Activated naive CD8-positive, alpha-beta T cell treated with anti-CD3 and anti-CD28 coated beads, Interleukin-2, amount 50 U/mL, for 16 hours (primary cell): Measurements from ENCODE around the gene MNS1.
"Not testable (repeated sequence)": the region's sequence is repeated elsewhere in the genome, so short reads cannot be mapped to it uniquely, and the experiment has no call there.

Experiments used
- DNase-seq: peaks from one replicate; pipeline ENCODE4 v3.0.0-alpha.2; 2020; ENCODE audit warnings: low read depth, low spot score

The MNS1 gene

GRCh38 chr15:56454836-56455235, 10.1 kb downstream of the MNS1 start:
- no peak for DNase-seq

GRCh38 chr15:56445746-56446145, 19.2 kb downstream of the MNS1 start:
- DNase-seq = no peak

DNA sequence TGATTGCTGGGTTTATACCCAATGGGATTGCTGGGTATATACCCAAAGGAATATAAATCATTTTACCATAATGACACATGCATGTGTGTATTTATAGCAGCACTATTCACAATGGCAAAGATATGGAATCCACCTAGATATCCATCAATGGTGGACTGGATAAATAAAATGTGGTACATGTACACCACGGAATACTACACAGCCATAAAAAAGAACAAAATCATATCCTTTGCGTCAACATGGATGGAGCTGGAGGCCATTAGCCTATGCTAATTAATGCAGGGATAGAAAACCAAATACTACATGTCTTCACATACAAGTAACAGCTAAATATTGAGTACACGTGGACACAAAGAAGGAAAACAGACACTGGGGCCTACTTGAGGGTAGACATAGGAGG, 22.6 kb downstream of the MNS1 start:
- no peak for DNase-seq

DNA sequence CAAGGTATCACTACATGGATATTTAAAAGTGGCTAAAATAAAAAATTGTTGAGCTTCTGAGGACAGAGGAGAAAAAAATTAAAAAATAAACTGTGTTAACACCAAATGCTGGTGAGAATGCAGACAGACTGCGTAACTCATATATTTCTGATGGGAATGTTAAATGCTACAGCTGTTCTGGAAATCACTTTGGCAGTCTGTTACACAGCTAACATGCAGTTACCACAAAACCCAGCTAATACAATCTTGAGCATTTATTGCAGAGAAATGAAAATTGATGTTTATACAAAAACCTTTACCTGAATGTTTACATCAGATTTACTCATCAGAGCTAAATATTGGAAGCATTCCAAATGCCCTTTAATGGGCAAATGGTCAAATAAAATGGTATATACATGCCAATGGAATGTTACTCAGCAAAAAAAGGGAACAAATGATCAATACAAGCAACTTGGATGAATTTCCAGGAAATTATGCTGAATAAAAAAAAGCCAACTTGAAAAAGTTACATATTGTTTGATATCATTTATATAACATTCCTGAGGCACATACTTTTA, 24.6 kb downstream of the MNS1 start:
- no peak for DNase-seq

- DNase-seq = no peak
These were observed 32.6 kb downstream of the MNS1 start for GRCh38 chr15:56432304-56432703.

GRCh38 chr15:56428821-56429458, 36.0 kb downstream of the MNS1 start:
- DNase-seq = no peak

GRCh38 chr15:56425976-56426375, 39.0 kb downstream of the MNS1 start:
- no peak for DNase-seq

DNA sequence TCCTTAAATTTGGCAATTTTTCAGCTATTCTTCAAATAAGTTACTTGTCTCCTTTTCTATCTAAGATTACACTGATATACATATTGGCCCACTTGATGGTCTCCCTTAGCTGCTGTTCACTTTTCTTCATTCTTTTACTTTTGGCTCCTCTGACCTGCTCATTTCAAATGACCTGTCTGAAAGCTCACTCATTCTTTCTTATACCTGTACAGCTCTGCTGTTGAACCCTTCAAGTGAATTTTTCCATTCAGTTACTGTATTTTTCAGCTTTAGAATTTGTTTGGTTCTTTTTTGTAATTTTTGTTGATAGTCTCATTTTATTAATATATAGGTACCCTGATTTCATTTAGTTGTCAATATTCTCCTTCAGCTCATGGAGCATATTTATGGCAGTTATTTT, 39.7 kb downstream of the MNS1 start:
- DNase-seq = no peak

GRCh38 chr15:56413114-56413733, 51.7 kb downstream of the MNS1 start:
- DNase-seq = not testable (repeated sequence)

- DNase-seq = no peak
These were observed 53.7 kb downstream of the MNS1 start for GRCh38 chr15:56411122-56411749.

DNA sequence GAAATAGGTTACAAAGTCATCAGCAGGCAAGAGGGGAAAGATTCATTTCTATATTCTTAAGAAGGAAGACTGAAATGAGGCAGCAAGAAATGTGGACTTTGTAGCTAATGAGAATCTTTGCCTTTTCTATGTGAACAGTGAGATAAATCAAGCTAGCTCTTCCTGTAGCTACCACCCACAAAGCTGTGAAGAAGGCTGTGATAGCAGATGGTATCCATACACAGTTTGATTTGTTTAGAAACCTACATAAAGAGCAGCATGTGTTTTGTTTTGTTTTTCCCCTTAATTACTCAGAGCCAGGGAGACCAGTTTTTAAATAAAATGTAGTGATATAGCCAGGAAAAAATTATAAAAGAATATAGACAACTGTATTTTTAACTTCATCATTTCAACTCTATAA, 54.2 kb downstream of the MNS1 start:
- no peak for DNase-seq

- DNase-seq = not testable (repeated sequence)
These were observed 65.7 kb downstream of the MNS1 start for GRCh38 chr15:56399209-56399608.

GRCh38 chr15:56397325-56397724, 67.6 kb downstream of the MNS1 start:
- DNase-seq = not testable (repeated sequence)

DNA sequence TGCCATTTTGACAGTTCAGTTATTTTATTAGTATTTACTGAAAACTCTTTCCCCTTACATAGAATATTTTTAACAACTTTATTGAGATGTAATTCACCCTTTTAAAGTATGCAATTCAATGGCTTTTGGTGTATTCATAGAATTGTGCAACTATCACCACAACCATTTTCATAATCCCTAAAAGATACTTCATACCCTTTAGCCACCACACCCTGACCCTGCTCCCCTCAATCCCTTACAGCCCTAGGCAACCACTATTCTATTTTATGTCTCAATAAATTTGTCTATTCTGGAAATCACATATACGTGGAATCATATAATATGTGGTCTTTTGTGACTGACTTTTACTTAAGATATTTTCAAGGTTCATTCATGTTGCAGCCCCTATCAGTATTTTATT, 70.0 kb downstream of the MNS1 start:
- DNase-seq = no peak

- DNase-seq = no peak
These were observed 71.7 kb downstream of the MNS1 start for GRCh38 chr15:56393277-56393676.

GRCh38 chr15:56390739-56391267, 74.1 kb downstream of the MNS1 start:
- DNase-seq = no peak

- no peak for DNase-seq
These were observed 79.0 kb downstream of the MNS1 start for GRCh38 chr15:56385908-56386307.

DNA sequence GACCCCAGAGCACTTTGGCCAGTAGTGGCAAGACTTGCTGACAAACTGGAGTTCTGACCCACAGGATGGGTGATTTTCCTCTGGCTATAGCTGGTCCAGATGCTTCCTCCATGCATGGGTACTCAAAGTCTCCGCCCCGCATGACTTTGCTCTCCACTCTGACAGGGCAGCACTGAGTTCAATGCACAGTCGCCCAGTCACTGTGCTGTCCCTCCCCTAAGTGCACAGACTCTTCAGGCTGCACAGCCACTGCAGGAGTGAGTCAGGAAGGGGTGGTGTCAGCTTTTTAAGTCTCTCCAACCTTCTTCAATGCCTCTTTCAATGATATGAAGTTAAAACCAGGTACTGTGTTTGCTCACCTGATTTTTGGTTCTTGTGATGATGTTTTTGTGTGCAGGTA, 81.9 kb downstream of the MNS1 start:
- no peak for DNase-seq
